Activated naive CD4-positive, alpha-beta T cell treated with anti-CD3 and anti-CD28 coated beads, Interleukin-2, amount 50 U/mL, for 16 hours (primary cell): ENCODE measurements around the gene DCUN1D3.
"Not testable (repeated sequence)": the region's sequence is repeated elsewhere in the genome, so short reads cannot be mapped to it uniquely, and the experiment has no call there.

Experiments used
- DNase-seq: peaks from one replicate; pipeline ENCODE4 v3.0.0-alpha.2; 2020

DCUN1D3 gene

GRCh38 chr16:20860995-20861394 lies 39.2 kb downstream of the DCUN1D3 start:
- not testable (repeated sequence) for DNase-seq

DNA sequence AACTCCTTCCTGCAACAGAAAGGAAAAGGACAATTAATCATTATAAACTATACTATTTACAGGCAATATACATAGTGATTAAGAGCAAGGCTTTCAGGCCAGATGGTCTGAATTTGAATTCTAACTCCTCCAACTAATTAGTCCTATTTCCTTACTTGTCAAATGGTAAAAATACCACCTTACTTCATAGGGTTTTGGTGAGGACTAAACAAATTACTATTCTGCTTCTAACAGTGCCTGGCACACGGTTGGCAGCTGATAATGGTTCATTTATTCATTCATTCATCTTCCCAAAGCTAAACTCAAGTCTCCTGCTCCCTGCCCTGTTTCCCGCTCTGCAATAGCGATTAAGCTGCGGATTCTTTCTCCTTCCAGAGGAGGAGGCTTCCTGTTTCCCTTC lies 39.8 kb downstream of the DCUN1D3 start:
- no peak for DNase-seq

- no peak for DNase-seq
These were observed 40.5 kb downstream of the DCUN1D3 start for GRCh38 chr16:20859699-20860098.

- no peak for DNase-seq
These were observed 40.9 kb downstream of the DCUN1D3 start for GRCh38 chr16:20859229-20859628.

GRCh38 chr16:20857281-20857680 lies 42.9 kb downstream of the DCUN1D3 start:
- DNase-seq = no peak

DNA sequence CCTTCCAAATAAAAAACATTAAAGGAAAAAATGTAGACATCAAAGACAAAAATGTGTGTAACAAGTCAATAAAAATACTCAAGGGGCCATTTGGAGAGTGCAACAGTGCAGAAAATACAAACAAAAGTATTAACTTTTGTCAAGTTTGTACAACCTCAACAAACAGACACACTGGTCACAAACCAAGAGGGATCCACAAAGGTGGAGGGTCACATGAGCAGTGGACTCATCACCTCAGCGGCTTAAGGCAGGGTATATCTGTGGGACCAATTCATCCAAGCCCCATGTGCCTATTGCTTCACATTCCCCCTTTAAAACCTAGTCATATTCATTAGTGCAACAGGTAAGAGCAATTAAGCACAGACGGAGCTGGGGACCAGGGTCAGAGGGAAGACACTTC lies 45.2 kb downstream of the DCUN1D3 start:
- no peak for DNase-seq

- no peak for DNase-seq
These were observed 46.1 kb downstream of the DCUN1D3 start for GRCh38 chr16:20853981-20854620.

GRCh38 chr16:20853143-20853542 lies 47.0 kb downstream of the DCUN1D3 start:
- DNase-seq = no peak

DNA sequence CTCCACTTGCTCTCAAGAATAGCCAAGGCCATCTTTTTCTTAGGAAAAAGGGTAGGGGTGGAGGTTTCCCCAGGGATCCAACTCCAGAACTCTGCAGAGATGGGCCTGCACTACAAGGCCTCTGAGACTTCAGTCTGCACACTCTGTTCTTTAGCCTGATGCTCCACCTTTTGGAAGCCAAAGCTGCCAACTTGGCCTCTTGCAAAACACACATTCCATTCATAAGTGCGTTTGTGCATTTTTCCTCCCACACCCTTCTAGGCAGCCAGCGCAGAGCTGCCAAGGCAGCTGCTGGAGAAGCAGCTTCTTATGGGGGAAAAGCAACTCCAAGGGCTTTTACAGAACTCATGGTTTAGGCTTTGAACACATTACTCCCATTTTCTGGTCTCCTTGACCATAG lies 48.6 kb downstream of the DCUN1D3 start:
- no peak for DNase-seq

GRCh38 chr16:20850981-20851380 lies 49.2 kb downstream of the DCUN1D3 start:
- no peak for DNase-seq

- DNase-seq = peak; percentile 62
These were observed 50.4 kb downstream of the DCUN1D3 start for GRCh38 chr16:20849589-20850390.

- DNase-seq = no peak
These were observed 52.6 kb downstream of the DCUN1D3 start for GRCh38 chr16:20847550-20847949.

GRCh38 chr16:20846551-20846950 lies 53.6 kb downstream of the DCUN1D3 start:
- no peak for DNase-seq

DNA sequence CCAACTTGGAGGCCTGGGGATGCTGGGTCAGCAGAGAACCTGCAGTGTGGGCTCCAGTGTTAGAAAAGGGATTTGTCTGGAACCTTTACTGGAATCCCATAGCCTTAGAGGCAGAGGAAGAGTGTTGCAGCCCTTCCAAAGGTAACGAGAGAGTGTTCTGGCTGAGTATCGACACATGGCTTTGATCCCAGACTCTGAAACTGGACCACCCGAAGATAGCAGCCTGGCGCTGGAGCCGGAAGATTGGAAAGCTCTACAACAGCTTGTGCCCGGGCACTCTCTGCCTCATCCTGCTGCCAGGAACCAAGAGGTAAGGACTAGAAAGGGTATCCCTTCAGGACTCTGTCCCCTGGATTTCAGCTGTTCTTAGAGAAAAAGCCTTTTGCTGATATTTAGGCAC lies 54.1 kb downstream of the DCUN1D3 start:
- DNase-seq = no peak

DNA sequence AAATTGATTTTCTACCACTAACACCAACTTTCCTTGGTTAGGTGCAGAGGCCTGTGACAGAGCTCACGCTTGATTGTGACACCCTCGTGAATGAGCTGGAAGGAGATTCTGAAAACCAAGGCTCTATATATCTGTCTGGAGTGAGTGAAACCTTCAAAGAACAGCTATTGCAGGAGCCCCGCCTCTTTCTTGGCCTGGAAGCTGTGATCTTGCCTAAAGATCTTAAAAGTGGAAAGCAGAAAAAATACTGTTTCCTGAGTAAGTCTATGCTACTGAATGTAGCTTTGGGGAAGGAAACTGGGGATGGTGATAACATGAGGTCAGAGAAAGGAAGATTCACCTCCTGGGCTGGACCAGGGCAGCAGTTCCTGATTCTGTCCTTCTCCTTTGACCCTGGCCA lies 55.6 kb downstream of the DCUN1D3 start:
- DNase-seq = no peak

GRCh38 chr16:20844054-20844453 lies 56.1 kb downstream of the DCUN1D3 start:
- DNase-seq = no peak

GRCh38 chr16:20839504-20839903 lies 60.7 kb downstream of the DCUN1D3 start:
- no peak for DNase-seq

DNA sequence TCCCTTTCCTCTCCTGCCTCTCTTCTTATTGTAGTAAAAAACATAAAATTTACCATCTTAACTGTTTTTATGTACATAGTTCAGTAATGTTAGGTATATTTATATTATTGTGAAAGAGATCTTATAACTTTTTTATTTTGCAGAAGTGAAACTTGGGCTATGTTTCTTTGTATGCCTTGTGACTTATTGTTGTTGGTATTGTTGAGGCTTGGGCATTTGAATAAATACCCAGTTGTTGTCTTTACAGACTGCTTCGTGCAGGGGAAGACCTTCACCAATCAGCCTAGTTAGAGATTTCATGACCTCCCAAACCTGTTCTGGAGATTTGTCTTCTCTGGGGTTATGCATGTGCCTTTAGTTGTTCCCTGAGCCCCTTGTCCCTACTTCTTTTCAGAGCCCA lies 61.9 kb downstream of the DCUN1D3 start:
- DNase-seq = no peak

DNA sequence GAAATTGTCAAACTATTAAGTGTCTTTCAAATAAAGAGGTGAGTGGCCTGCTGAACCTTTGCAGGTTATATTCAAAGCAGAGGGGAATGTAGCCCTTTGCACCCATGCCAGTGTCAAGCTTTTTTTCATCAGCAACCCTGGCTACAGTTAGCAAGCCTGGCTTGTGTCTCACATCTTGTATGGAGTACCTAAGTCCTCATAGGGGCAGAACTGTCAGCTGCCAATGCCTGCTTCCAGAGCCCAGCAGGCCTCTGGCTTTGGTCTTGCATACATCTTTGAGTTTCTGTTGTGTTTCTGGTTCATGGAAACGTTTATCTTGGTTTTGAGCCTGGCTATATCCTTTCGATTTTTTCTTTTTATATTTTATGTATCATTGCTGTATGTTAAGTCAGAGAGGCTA lies 67.1 kb downstream of the DCUN1D3 start:
- DNase-seq = no peak

DNA sequence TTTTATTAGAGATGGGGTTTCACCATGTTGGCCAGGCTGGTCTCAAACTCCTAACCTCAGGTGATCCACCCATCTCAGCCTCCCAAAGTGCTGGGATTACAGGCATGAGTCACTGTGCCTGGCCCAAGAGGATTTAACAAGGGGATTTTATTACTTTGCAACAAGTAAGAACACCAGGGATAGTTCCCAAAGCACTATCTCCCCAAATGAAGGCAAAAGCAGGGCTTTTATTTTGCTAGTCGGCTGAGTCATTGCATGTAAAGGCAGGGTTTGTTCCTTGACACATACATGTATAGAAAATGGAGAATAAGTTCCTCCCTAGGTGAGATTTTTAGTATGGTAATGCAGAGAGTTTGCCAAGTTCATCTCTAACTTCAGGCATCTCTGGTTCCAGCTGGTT lies 69.8 kb downstream of the DCUN1D3 start:
- DNase-seq = no peak

DNA sequence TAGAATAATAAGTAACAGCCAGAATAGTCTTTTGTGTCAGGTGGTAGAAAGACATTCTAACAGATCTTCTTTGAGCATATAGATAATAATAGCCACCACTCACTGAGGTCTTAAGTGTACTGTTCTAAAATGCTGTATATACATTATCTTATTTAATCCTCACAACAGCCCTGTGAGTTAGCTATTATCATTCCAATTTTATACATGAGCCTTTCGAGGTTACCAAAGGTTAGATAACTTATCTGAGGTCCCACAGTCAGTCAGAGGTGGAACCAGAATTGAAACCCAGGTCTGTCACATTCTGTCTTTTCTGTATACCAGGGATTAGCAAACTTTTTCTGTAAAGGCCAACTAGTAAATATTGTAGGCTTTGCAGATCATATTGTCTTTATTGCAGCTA lies 70.6 kb downstream of the DCUN1D3 start:
- DNase-seq = no peak

DNA sequence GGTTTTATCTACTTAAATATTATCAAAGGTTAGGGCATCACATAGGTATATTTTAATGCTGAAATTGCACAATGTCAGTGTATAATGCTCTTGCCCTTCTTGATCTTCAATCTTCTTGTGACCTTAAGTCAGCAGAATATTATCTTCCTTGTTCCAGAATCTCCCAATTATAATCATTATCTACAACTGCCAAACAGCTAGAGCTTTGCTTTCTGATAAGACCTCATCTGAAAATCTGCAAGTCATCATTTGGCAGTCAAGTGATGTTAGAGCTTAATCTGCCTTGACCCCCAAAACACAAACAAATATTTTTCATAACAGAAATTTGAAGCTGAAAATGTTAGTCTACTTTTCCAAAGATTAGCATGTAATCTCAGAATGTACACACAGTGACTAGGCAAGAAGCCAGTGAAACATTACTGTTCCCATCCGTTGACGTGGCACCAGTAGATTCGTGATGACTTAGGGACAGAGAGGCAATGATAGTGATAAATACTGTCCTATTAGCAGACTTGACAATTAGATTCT lies 74.1 kb downstream of the DCUN1D3 start:
- DNase-seq = no peak

DNA sequence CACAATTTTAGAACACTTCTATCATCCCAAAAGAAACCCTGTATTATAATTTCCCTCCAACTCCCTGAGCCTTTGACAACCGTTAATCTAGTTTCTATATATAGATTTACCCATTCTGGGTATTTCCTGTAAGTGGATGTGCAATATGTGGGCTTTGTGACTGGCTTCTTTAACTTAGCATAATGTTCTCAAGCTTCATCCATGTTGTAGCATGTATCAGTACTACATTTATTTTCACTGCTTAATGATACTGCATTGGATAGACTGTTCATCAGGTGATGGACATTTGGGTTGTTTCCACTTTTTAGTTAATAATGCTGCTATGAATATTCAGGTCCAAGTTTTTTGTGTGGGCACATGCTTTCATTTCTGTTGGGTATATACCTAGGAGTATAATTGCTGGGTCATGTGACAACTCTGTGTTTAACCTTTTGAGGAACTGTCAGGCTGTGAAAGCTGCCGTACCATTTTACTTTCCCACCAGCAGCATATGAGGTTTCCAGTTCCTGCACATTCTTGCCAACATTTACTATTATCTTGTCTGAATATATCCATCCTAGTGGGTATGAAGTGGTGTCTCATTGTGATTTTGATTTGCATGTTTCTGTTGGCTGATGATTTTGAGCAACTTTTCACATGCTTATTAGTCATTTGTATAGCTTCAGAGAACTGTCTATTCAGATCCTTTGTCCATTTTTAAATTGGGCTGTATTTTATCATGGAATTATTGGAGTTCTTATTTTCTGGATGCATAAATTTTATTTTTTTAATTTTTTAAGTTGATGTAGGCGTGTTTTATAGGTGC lies 77.4 kb downstream of the DCUN1D3 start:
- DNase-seq = no peak

- DNase-seq = no peak
These were observed 78.5 kb downstream of the DCUN1D3 start for GRCh38 chr16:20821682-20822081.
